ENCODE data around the gene CDH10.

Gene CDH10

GRCh38 chr5:24595329-24595728 lies 49.4 kb downstream of the CDH10 start:
- no peak for DNase-seq

GRCh38 chr5:24591426-24591825 lies 53.4 kb downstream of the CDH10 start:
- DNase-seq: no peak

GRCh38 chr5:24589566-24589965 lies 55.2 kb downstream of the CDH10 start:
- no peak for DNase-seq

GRCh38 chr5:24585751-24586150 lies 59.0 kb downstream of the CDH10 start:
- no peak for DNase-seq

- no peak for DNase-seq
Observed at GRCh38 chr5:24571302-24571701, 73.5 kb downstream of the CDH10 start.

GRCh38 chr5:24566933-24567332 lies 77.8 kb downstream of the CDH10 start:
- no peak for DNase-seq

- no peak for DNase-seq
Observed at GRCh38 chr5:24555229-24555628, 89.5 kb downstream of the CDH10 start.

GRCh38 chr5:24547132-24547531 lies 97.6 kb downstream of the CDH10 start:
- no peak for DNase-seq

- no peak for DNase-seq
Observed at GRCh38 chr5:24539613-24540012, 105.2 kb downstream of the CDH10 start.

GRCh38 chr5:24538346-24538745 lies 106.4 kb downstream of the CDH10 start:
- DNase-seq: no peak

- no peak for DNase-seq
Observed at GRCh38 chr5:24535646-24536045, 109.1 kb downstream of the CDH10 start.

GRCh38 chr5:24530906-24531305 lies 113.9 kb downstream of the CDH10 start:
- no peak for DNase-seq

- DNase-seq: no peak
Observed at GRCh38 chr5:24525414-24525813, 119.4 kb downstream of the CDH10 start.

- no peak for DNase-seq
Observed at GRCh38 chr5:24512423-24512822, 132.4 kb downstream of the CDH10 start.

- DNase-seq: no peak
Observed at GRCh38 chr5:24510523-24510988, 134.2 kb downstream of the CDH10 start.

GRCh38 chr5:24509943-24510342 lies 134.8 kb downstream of the CDH10 start:
- DNase-seq: no peak

GRCh38 chr5:24505258-24505657 lies 139.5 kb downstream of the CDH10 start:
- DNase-seq: no peak

GRCh38 chr5:24497591-24498157 lies 147.1 kb downstream of the CDH10 start:
- no peak for DNase-seq

GRCh38 chr5:24497145-24497544 lies 147.6 kb downstream of the CDH10 start:
- DNase-seq: no peak

- no peak for DNase-seq
Observed at GRCh38 chr5:24496268-24496667, 148.5 kb downstream of the CDH10 start.

GRCh38 chr5:24492229-24492628 lies 152.5 kb downstream of the CDH10 start:
- no peak for DNase-seq

- no peak for DNase-seq
Observed at GRCh38 chr5:24491490-24491889, 153.3 kb downstream of the CDH10 start.

- no peak for DNase-seq
Observed at GRCh38 chr5:24487368-24488229, 157.2 kb downstream of the CDH10 start.

- no peak for DNase-seq
Observed at GRCh38 chr5:24480952-24481351, 163.8 kb downstream of the CDH10 start.

Data from activated gamma-delta T cell (primary cell).